WTC11 (cell line): ENCODE results near the gene XIRP1.

ENCODE experiments used
- GABPB1 ChIP-seq: sonication (generic); formaldehyde crosslinking; IDR thresholded peaks from 2 replicates; pipeline ENCODE4 v1.8.1; 2023; ENCODE audit warnings: mild to moderate bottlenecking, missing genetic modification reagents
- GTF2I ChIP-seq: fragments of 250-450 bp; sonication (Bioruptor Pico); conservative IDR thresholded peaks from 2 replicates; pipeline ENCODE4 v1.4.0; 2021; ENCODE audit warnings: mild to moderate bottlenecking
- NR3C1 ChIP-seq: sonication (generic); formaldehyde crosslinking; conservative IDR thresholded peaks from 2 replicates; pipeline ENCODE4 v1.8.1; 2023; ENCODE audit warnings: low read depth, mild to moderate bottlenecking, missing genetic modification reagents
- TEAD1 ChIP-seq: sonication (generic); formaldehyde crosslinking; IDR thresholded peaks from 2 replicates; pipeline ENCODE4 v1.8.0; 2022; ENCODE audit warnings: mild to moderate bottlenecking, missing genetic modification reagents
- TP53 ChIP-seq: sonication (generic); formaldehyde crosslinking; IDR thresholded peaks from 2 replicates; pipeline ENCODE4 v1.8.1; 2023; ENCODE audit warnings: mild to moderate bottlenecking, missing genetic modification reagents
- ZNF416 ChIP-seq: fragments of 250-450 bp; sonication (Bioruptor Pico); IDR thresholded peaks from 2 replicates; pipeline ENCODE4 v1.9.0; 2021; ENCODE audit warnings: mild to moderate bottlenecking, inconsistent platforms
- TF ChIP-seq, protein P1 (sequence below): fragments of 200-600 bp; IDR thresholded peaks from 2 replicates; pipeline ENCODE4 v1.8.0; 2022; ENCODE audit warnings: antibody characterized with exemption
- TF ChIP-seq, protein P2 (sequence below): fragments of 250-450 bp; sonication (Bioruptor Pico); IDR thresholded peaks from 2 replicates; pipeline ENCODE4 v1.9.0; 2021; ENCODE audit warnings: mild to moderate bottlenecking, borderline replicate concordance
- TF ChIP-seq, protein P3 (sequence below): sonication (generic); formaldehyde crosslinking; IDR thresholded peaks from 2 replicates; pipeline ENCODE4 v1.8.1; 2022; ENCODE audit warnings: mild to moderate bottlenecking, moderate library complexity, missing genetic modification reagents

GRCh38 chr3:39142067-39142466 lies 50.3 kb downstream of the XIRP1 start:
- TF ChIP-seq, protein P1, sequence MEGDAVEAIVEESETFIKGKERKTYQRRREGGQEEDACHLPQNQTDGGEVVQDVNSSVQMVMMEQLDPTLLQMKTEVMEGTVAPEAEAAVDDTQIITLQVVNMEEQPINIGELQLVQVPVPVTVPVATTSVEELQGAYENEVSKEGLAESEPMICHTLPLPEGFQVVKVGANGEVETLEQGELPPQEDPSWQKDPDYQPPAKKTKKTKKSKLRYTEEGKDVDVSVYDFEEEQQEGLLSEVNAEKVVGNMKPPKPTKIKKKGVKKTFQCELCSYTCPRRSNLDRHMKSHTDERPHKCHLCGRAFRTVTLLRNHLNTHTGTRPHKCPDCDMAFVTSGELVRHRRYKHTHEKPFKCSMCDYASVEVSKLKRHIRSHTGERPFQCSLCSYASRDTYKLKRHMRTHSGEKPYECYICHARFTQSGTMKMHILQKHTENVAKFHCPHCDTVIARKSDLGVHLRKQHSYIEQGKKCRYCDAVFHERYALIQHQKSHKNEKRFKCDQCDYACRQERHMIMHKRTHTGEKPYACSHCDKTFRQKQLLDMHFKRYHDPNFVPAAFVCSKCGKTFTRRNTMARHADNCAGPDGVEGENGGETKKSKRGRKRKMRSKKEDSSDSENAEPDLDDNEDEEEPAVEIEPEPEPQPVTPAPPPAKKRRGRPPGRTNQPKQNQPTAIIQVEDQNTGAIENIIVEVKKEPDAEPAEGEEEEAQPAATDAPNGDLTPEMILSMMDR, result no peak
- TF ChIP-seq TEAD1 (CRISPR knock-in tag), result no peak
- no peak for TF ChIP-seq GABPB1 (CRISPR knock-in tag)
- TF ChIP-seq ZNF416 (CRISPR knock-in tag), result no peak
- TF ChIP-seq, protein P2, sequence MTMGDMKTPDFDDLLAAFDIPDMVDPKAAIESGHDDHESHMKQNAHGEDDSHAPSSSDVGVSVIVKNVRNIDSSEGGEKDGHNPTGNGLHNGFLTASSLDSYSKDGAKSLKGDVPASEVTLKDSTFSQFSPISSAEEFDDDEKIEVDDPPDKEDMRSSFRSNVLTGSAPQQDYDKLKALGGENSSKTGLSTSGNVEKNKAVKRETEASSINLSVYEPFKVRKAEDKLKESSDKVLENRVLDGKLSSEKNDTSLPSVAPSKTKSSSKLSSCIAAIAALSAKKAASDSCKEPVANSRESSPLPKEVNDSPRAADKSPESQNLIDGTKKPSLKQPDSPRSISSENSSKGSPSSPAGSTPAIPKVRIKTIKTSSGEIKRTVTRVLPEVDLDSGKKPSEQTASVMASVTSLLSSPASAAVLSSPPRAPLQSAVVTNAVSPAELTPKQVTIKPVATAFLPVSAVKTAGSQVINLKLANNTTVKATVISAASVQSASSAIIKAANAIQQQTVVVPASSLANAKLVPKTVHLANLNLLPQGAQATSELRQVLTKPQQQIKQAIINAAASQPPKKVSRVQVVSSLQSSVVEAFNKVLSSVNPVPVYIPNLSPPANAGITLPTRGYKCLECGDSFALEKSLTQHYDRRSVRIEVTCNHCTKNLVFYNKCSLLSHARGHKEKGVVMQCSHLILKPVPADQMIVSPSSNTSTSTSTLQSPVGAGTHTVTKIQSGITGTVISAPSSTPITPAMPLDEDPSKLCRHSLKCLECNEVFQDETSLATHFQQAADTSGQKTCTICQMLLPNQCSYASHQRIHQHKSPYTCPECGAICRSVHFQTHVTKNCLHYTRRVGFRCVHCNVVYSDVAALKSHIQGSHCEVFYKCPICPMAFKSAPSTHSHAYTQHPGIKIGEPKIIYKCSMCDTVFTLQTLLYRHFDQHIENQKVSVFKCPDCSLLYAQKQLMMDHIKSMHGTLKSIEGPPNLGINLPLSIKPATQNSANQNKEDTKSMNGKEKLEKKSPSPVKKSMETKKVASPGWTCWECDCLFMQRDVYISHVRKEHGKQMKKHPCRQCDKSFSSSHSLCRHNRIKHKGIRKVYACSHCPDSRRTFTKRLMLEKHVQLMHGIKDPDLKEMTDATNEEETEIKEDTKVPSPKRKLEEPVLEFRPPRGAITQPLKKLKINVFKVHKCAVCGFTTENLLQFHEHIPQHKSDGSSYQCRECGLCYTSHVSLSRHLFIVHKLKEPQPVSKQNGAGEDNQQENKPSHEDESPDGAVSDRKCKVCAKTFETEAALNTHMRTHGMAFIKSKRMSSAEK, result no peak
- TF ChIP-seq GTF2I (CRISPR knock-in tag), result no peak
- no peak for TF ChIP-seq TP53 (CRISPR knock-in tag)
- TF ChIP-seq, protein P3, sequence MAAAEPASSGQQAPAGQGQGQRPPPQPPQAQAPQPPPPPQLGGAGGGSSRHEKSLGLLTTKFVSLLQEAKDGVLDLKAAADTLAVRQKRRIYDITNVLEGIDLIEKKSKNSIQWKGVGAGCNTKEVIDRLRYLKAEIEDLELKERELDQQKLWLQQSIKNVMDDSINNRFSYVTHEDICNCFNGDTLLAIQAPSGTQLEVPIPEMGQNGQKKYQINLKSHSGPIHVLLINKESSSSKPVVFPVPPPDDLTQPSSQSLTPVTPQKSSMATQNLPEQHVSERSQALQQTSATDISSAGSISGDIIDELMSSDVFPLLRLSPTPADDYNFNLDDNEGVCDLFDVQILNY (CRISPR knock-in tag), result no peak
- no peak for TF ChIP-seq NR3C1 (CRISPR knock-in tag)
